Right cardiac atrium (tissue), 5 donors: ENCODE results near the gene SCFD2. TPM values are rescaled to one million over a fixed set of nuclear protein-coding genes. Genes with fewer than 3 reads are reported as not detected.
A peak's percentile ranks its signal among the peaks of the same experiment; 100 is the strongest.
"Not testable (repeated sequence)": the region's sequence is repeated elsewhere in the genome, so short reads cannot be mapped to it uniquely, and the experiment has no call there.

Experiments used
- ATAC-seq, 2 donors: fragments of 200-7000 bp; cut with Tn5 transposase; one replicate each; pipeline versions ENCODE4 v1.8.0 to v1.9.1; 2020; ENCODE audit warnings: moderate library complexity in 2 of 2, mild to moderate bottlenecking in 1 of 2
- DNase-seq, 3 donors: peaks; one replicate each; pipeline ENCODE4 v3.0.0-alpha.2; 2020
- H3K27ac ChIP-seq: one replicate; pipeline ENCODE4 v1.5.1; 2013; ENCODE audit warnings: mild to moderate bottlenecking, low read length, control low read depth, moderate library complexity
- H3K27me3 ChIP-seq: one replicate; pipeline ENCODE4 v1.6.1; 2013; ENCODE audit not compliant: control insufficient read depth, insufficient read depth
- H3K4me1 ChIP-seq: one replicate; pipeline ENCODE4 v1.6.1; 2013; ENCODE audit warnings: low read length; ENCODE audit not compliant: control insufficient read depth, insufficient read depth
- H3K4me3 ChIP-seq: one replicate; pipeline ENCODE4 v1.5.1; 2013; ENCODE audit warnings: low read length, control low read depth
- H3K9me3 ChIP-seq: one replicate; pipeline ENCODE4 v1.6.1; 2013; ENCODE audit warnings: low read length; ENCODE audit not compliant: control insufficient read depth
- WGBS: extraction: QIAGEN DNeasy Blood & Tissue Kit; methylation state at CpG from one replicate; pipeline ENCODE4 v1.1.7; 2013; 5-methylcytosine and 5-hydroxymethylcytosine counted together
- intact Hi-C, 4 donors: fragments of 100-400 bp; cut with DNase I; formaldehyde crosslinking; loops; one replicate each; pipeline versions ENCODE4 v1.11.0 to v1.14.0; 2022 to 2023
- polyA plus RNA-seq: library from polyadenylated mRNA; stranded (reverse); fragments of 200-250 nt; gene quantifications from one replicate; pipeline ENCODE4 v1.2.3, GENCODE V29; 2013
- total RNA-seq, 4 donors: library from RNA; stranded (reverse); fragmentation: NEBNext Ultra II Directional; extraction: Animal tissue kit (Norgen Biotek cat#: 25700); gene quantifications; one replicate each; pipeline ENCODE4 v1.2.1, GENCODE V29; 2021
- donor health status: healthy with polysubstance abuse.
- donor health status: DM: no; HTN: yes; CAD: no.
- donor health status: DM: no; HTN: no; CAD: no.
- donor health status: DM: no; HTN: yes; CAD: no; lungs with severe emphysema.
- donor health status: DM: yes; HTN: yes; CAD: no.

Gene SCFD2
- total and polyA plus RNA-seq, 5 donors, result 4.5 to 11.1 (median 10.1) TPM

- intact Hi-C loops, result no loop called here
- no peak for DNase-seq
- no peaks in the 10 kb centered on the region for H3K9me3 ChIP-seq
- no peak overlapping the region for H3K27ac ChIP-seq
- peaks cover 12% of the 10 kb centered on the region for H3K4me1 ChIP-seq
- 61% methylated on average over 9 of the region's 9 CpGs for WGBS
- no peaks in the 10 kb centered on the region for H3K27me3 ChIP-seq
- ATAC-seq, result no peak
- H3K4me3 ChIP-seq, result no peak overlapping the region
These were observed 525.1 kb downstream of the SCFD2 start for GRCh38 chr4:52840531-52841370.

- Histone ChIP-seq H3K9me3 (no peaks in the 10 kb centered on the region), H3K4me3 (no peak overlapping the region), H3K27ac (no peak overlapping the region), H3K27me3 (no peaks in the 10 kb centered on the region), H3K4me1 (peaks cover 12% of the 10 kb centered on the region)
- intact Hi-C loops, result no loop called here
- ATAC-seq (peak; percentile 44 to 75), DNase-seq (peak in 2 of 3 donors; percentile 65 to 76)
- WGBS, result 42% methylated on average over 10 of the region's 10 CpGs
These were observed 526.9 kb downstream of the SCFD2 start for GRCh38 chr4:52838729-52839586.

GRCh38 chr4:52837716-52838558 is 527.9 kb downstream of the SCFD2 start:
- peak in 1 of 2 donors; percentile 32 for ATAC-seq
- Histone ChIP-seq H3K4me1 (peaks cover 12% of the 10 kb centered on the region), H3K4me3 (no peak overlapping the region), H3K9me3 (no peaks in the 10 kb centered on the region), H3K27me3 (no peaks in the 10 kb centered on the region), H3K27ac (no peak overlapping the region)
- intact Hi-C loops, result no loop called here
- WGBS, result 74% methylated on average over 7 of the region's 7 CpGs
- DNase-seq, result no peak

- WGBS, result 91% methylated on average over 7 of the region's 7 CpGs
- H3K9me3 ChIP-seq, result no peaks in the 10 kb centered on the region
- H3K4me3 ChIP-seq, result no peak overlapping the region
- no peaks in the 10 kb centered on the region for H3K27me3 ChIP-seq
- peaks cover 4% of the 10 kb centered on the region for H3K4me1 ChIP-seq
- DNase-seq (no peak), ATAC-seq (no peak)
- no peak overlapping the region for H3K27ac ChIP-seq
- intact Hi-C loops, result no loop called here
These were observed 529.2 kb downstream of the SCFD2 start for GRCh38 chr4:52836678-52837077.

- intact Hi-C loops, result no loop called here
- H3K27ac ChIP-seq, result no peak overlapping the region
- H3K9me3 ChIP-seq, result no peaks in the 10 kb centered on the region
- H3K4me3 ChIP-seq, result no peak overlapping the region
- H3K4me1 ChIP-seq, result peaks cover 2% of the 10 kb centered on the region
- H3K27me3 ChIP-seq, result no peaks in the 10 kb centered on the region
- peak in 1 of 2 donors; percentile 9 for ATAC-seq
- WGBS, result 83% methylated on average over 3 of the region's 3 CpGs
- peak in 2 of 3 donors; percentile 55 to 56 for DNase-seq
These were observed 529.7 kb downstream of the SCFD2 start for GRCh38 chr4:52836120-52836519.

- intact Hi-C loops, result not testable (repeated sequence)
- 90% methylated on average over 8 of the region's 8 CpGs for WGBS
These were observed 531.0 kb downstream of the SCFD2 start for GRCh38 chr4:52834641-52835456.

GRCh38 chr4:52833941-52834525 is 531.8 kb downstream of the SCFD2 start:
- no peaks in the 10 kb centered on the region for H3K4me1 ChIP-seq
- H3K27me3 ChIP-seq, result no peaks in the 10 kb centered on the region
- no peak overlapping the region for H3K27ac ChIP-seq
- 67% methylated on average over 3 of the region's 3 CpGs for WGBS
- DNase-seq (no peak), ATAC-seq (peak in 1 of 2 donors; percentile 55)
- no peak overlapping the region for H3K4me3 ChIP-seq
- no peaks in the 10 kb centered on the region for H3K9me3 ChIP-seq
- intact Hi-C loops, result no loop called here

More at GRCh38 chr4:52834641-52835456, 531.0 kb downstream of the SCFD2 start:
- not testable (repeated sequence) for H3K4me3 ChIP-seq, ATAC-seq, H3K4me1 ChIP-seq, H3K27me3 ChIP-seq, H3K9me3 ChIP-seq, H3K27ac ChIP-seq, DNase-seq

- WGBS, result 47% methylated on average over 3 of the region's 3 CpGs
- Histone ChIP-seq H3K27ac (peak overlapping the region; percentile 75), H3K4me1 (no peaks in the 10 kb centered on the region), H3K9me3 (no peaks in the 10 kb centered on the region), H3K4me3 (no peak overlapping the region), H3K27me3 (no peaks in the 10 kb centered on the region)
- intact Hi-C loops, result no loop called here
- DNase-seq, result no peak
- ATAC-seq, result peak; percentile 38 to 53
These were observed 540.3 kb downstream of the SCFD2 start for GRCh38 chr4:52825460-52826090.

GRCh38 chr4:52824603-52825459 is 541.0 kb downstream of the SCFD2 start:
- 43% methylated on average over 12 of the region's 12 CpGs for WGBS
- ATAC-seq, result peak; percentile 90 to 93
- Histone ChIP-seq H3K27ac (peak overlapping the region; percentile 83), H3K4me3 (no peak overlapping the region), H3K27me3 (no peaks in the 10 kb centered on the region), H3K4me1 (no peaks in the 10 kb centered on the region), H3K9me3 (no peaks in the 10 kb centered on the region)
- peak; percentile 24 to 76 (median 65) for DNase-seq
- intact Hi-C loops, result no loop called here
